Stimulated activated CD8-positive, alpha-beta memory T cell treated with anti-CD3 and anti-CD28 coated beads, Interleukin-2, amount 100 ng/mL, for 1 hour (primary cell): ENCODE results near the gene KIDINS220.
"Not testable (repeated sequence)": the region's sequence is repeated elsewhere in the genome, so short reads cannot be mapped to it uniquely, and the experiment has no call there.

Source experiments
- DNase-seq, 2 donors: peaks; one replicate each; pipeline ENCODE4 v3.0.0-alpha.2; 2020; ENCODE audit warnings: low read depth in 2 of 2

KIDINS220 gene

GRCh38 chr2:8754106-8754776, 83.2 kb downstream of the KIDINS220 start:
- no peak for DNase-seq

DNA sequence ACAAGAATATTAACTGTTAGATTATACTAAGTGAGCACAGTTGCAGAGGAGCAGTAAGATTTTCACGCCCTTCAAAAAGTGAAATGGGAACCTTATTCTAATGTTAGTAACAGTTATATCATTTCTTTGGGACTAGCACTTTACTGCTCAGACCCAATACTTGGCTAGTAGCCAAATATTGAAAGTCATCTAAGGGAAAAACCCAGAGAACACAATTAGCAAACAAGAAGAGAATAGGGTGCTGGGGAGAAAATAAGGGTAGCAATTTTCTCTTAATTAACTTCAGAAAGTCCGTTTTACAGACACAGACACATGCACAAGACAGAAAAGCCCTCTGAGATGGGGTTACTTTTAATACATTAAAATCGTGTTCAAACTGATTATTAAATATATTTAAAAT, 83.8 kb downstream of the KIDINS220 start:
- no peak for DNase-seq

GRCh38 chr2:8752385-8752784, 85.0 kb downstream of the KIDINS220 start:
- no peak for DNase-seq

- no peak for DNase-seq
Observed at GRCh38 chr2:8750221-8750620, 87.2 kb downstream of the KIDINS220 start.

GRCh38 chr2:8743261-8743660, 94.2 kb downstream of the KIDINS220 start:
- DNase-seq: no peak

- DNase-seq: no peak
Observed at GRCh38 chr2:8740136-8740535, 97.3 kb downstream of the KIDINS220 start.

GRCh38 chr2:8737571-8738175, 99.7 kb downstream of the KIDINS220 start:
- no peak for DNase-seq

- no peak for DNase-seq
Observed at GRCh38 chr2:8732601-8733000, 104.8 kb downstream of the KIDINS220 start.

- no peak for DNase-seq
Observed at GRCh38 chr2:8729939-8730338, 107.5 kb downstream of the KIDINS220 start.

DNA sequence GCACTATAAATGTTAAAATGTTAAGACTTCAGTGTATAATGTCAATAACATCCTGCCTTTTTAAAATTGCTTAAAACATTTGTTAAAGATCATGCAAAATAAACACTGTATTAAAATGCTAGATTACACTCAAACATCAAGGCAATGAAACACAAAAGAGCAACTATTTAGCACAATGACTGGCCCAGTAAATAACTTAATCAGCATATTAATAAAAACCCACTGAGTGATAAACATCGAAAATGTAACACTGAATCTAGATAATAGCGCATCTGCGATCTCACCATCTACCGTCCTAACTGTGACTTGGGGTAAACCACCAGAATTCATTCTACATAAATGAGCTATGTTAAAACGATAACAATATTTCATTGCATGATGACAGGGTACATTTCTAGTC, 108.3 kb downstream of the KIDINS220 start:
- DNase-seq: not testable (repeated sequence)

DNA sequence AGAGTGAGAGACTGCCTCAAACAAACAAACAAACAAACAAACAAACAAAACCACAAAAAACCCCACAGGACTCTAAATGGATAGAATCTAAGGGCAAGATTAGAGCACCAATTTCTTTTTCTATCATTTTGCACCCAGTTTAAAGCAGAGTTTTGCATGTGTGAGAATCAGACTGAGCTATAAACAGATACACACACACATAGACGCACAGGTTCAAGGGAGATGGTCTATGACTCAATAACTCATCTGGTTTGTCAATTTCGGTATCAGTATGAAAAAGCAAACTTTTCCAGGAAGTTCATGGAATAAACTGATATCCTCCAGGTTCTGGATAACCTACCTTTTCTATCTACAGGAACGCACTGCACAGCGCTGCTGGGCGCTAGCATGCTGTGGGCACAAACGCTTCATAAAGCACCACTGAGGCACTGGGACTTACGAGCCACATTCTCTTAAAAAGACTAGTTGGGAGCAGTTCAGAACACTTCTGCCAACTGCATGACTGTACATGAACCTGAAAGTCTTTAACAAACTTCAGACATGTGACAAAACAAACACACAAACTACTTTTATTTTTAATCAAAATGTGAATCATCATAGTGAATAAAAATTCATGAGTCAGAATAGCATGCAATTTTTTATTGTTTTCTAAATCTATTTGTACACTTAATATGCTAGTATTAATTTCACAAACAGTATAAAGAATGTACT, 109.0 kb downstream of the KIDINS220 start:
- no peak for DNase-seq

DNA sequence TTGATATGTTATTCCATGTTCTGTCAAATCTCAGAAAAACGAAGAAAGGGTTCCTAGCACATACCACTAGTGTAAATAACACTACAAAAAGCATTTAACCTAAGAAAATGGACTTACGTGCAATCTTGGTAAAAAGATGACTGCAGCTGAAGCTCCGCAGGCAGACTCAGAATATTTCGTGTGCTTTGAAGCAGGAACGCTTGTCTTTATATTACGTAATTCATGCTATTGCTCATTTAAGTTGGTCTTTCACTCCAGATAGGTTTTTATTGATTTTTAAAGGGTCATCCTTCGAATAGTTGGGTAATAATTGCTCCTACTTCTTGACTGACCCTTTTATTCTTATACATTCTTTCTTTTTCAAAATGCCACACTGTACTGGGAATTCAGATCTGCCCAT, 111.6 kb downstream of the KIDINS220 start:
- DNase-seq: no peak

- DNase-seq: no peak
Observed at GRCh38 chr2:8722986-8723385, 114.4 kb downstream of the KIDINS220 start.

GRCh38 chr2:8721410-8721809, 116.0 kb downstream of the KIDINS220 start:
- no peak for DNase-seq

DNA sequence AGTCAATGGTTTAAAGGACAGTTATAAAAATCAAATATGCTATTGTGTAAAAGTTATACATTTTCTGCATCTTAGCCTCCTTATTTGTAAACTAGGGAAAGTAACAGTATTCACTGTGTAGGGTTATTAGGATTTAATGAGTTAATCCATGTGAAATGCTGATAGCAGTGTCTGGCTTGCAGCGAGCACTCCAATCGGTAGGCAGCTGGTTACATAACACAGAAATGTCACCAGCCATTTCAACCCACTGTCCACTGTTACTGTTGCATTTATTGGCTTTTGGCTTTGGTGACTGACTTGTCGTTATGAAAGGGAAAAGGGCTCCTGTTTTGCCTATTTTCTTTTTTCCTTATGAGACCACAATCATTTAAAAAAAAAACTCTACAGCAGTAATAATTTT, 116.7 kb downstream of the KIDINS220 start:
- DNase-seq: no peak

- DNase-seq: no peak
Observed at GRCh38 chr2:8719528-8719927, 117.9 kb downstream of the KIDINS220 start.

DNA sequence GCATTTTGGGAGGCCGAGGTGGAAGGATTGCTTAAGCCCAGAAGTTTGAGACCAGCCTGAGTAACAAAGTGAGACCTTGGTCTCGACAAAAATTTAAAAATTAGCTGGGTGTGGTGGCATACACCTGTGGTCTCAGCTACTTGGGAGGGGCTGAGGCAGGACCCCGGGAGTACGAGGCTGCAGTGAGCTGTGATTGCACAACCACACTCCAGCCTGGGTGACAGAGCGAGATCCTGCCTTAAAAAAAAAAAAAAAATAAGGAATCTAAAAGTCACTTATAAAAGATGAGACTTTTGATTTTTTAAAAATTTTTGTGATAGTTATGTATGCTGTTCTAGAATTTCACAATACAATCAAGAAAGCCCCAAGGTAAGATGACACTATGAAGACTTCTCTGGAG, 122.4 kb downstream of the KIDINS220 start:
- no peak for DNase-seq

GRCh38 chr2:8714283-8714682, 123.1 kb downstream of the KIDINS220 start:
- DNase-seq: no peak

DNA sequence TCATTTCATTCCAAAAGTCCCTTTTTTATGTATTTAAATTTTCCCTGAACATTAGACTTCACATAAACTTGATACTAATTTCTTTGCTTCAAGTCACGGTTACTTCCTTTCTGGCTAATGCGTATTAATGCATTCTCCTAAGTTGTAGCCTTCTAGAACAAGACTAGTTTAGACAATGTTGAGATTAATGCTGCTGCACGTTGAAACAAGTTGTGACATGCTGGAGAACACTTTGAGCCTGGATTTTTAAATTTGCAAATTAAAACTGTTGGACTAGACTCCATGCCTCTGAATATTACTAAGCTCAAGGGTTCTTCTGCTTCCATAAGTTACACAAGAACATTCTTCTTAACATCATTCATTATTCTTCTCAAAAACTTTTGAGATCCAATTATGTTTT, 126.5 kb downstream of the KIDINS220 start:
- DNase-seq: no peak

GRCh38 chr2:8709611-8710010, 127.8 kb downstream of the KIDINS220 start:
- no peak for DNase-seq

DNA sequence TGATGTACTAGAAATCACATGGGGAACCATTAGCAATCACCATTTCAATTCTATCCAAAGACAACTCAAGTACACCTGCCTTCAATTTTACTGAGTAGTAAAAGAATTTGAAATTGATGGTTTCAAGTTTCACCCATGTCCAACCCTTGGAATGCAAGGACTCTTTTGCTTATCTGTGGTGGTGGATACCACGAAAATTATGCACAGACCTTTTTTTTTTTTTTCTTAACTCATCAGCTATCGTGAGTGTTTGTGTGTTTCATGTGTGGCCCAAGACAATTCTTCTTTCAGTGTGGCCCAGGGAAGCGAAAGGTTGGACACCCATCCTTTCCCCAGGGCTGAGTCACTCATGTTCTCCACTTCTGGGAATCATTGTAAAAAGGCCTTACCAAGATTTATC, 132.5 kb downstream of the KIDINS220 start:
- no peak for DNase-seq

GRCh38 chr2:8701681-8702379, 135.6 kb downstream of the KIDINS220 start:
- DNase-seq: no peak

- no peak for DNase-seq
Observed at GRCh38 chr2:8699839-8700238, 137.6 kb downstream of the KIDINS220 start.
